Vagina (tissue), 2 donors: Measurements from ENCODE around the gene HAGHL.

Experiments
- POLR2A ChIP-seq, 2 donors: fragments of 450-650 bp; IDR thresholded peaks; one replicate each; pipeline ENCODE4 v1.6.1; 2017; ENCODE audit warnings: antibody characterized with exemption in 2 of 2, mild to moderate bottlenecking in 2 of 2, moderate library complexity in 2 of 2
- POLR2AphosphoS5 ChIP-seq, 2 donors: sonication (generic); formaldehyde crosslinking; IDR thresholded peaks; one replicate each; pipeline ENCODE4 v1.9.0; 2017; ENCODE audit warnings: antibody characterized with exemption in 2 of 2, mild to moderate bottlenecking in 2 of 2, low read depth in 1 of 2; ENCODE audit not compliant: insufficient read depth in 1 of 2
- TF ChIP-seq, protein P1 (sequence below), 3 experiments: fragments of 450-650 bp in 2 of 3; fragments of 200-600 bp in 1 of 3; sonication (generic) in 1 of 3; IDR thresholded peaks; one replicate each; pipeline ENCODE4 v1.5.1; 2017 to 2019; ENCODE audit warnings: antibody characterized with exemption in 3 of 3, mild to moderate bottlenecking in 2 of 3, moderate library complexity in 2 of 3

GRCh38 chr16:745739-746138, 18.8 kb downstream of the HAGHL start:
- TF ChIP-seq, protein P1, sequence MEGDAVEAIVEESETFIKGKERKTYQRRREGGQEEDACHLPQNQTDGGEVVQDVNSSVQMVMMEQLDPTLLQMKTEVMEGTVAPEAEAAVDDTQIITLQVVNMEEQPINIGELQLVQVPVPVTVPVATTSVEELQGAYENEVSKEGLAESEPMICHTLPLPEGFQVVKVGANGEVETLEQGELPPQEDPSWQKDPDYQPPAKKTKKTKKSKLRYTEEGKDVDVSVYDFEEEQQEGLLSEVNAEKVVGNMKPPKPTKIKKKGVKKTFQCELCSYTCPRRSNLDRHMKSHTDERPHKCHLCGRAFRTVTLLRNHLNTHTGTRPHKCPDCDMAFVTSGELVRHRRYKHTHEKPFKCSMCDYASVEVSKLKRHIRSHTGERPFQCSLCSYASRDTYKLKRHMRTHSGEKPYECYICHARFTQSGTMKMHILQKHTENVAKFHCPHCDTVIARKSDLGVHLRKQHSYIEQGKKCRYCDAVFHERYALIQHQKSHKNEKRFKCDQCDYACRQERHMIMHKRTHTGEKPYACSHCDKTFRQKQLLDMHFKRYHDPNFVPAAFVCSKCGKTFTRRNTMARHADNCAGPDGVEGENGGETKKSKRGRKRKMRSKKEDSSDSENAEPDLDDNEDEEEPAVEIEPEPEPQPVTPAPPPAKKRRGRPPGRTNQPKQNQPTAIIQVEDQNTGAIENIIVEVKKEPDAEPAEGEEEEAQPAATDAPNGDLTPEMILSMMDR (IDR thresholded peaks at IDR 0.05) = no peak
- no peak for TF ChIP-seq POLR2AphosphoS5 (IDR thresholded peaks at IDR 0.05; ENCODE audit: insufficient read depth in 1 of 2, low read depth in 1 of 2)
- TF ChIP-seq POLR2A (IDR thresholded peaks at IDR 0.05) = no peak
